ENCODE data around the gene CLCC1.
"Not testable (repeated sequence)": the region's sequence is repeated elsewhere in the genome, so short reads cannot be mapped to it uniquely, and the experiment has no call there.

Gene CLCC1, protein sequence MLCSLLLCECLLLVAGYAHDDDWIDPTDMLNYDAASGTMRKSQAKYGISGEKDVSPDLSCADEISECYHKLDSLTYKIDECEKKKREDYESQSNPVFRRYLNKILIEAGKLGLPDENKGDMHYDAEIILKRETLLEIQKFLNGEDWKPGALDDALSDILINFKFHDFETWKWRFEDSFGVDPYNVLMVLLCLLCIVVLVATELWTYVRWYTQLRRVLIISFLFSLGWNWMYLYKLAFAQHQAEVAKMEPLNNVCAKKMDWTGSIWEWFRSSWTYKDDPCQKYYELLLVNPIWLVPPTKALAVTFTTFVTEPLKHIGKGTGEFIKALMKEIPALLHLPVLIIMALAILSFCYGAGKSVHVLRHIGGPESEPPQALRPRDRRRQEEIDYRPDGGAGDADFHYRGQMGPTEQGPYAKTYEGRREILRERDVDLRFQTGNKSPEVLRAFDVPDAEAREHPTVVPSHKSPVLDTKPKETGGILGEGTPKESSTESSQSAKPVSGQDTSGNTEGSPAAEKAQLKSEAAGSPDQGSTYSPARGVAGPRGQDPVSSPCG

DNA sequence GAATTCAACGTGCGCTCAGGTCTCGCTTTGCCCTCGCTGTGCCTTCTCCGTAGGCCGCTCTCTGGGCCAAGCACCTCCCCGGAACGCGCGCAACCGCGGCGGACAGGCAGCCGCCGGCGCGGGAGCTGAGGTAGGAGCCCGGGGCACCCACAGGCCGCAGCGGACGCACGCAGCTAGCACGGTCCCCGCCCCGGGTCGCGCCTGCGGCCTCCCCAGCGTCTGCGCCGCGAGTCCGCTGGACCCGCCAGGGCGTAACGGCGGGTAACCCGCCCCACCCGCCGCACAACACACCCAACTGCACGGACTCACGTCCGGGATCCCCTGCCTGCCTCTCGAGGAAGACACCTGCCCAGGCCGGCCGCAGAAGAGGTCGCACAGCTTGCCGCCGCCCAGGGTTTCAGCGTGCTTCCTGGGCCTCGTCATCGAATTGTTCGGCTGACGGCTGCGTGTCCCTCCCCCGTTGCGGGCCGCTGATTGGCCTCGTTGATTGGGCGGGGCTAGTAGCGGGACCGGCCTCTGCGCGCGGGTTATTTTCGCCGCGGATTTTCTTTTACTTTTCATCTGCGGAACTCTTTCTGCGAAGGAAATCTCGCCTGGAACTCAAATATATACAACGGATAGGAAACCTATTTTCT, at the start of gene CLCC1:
Gene CLCC1, minus strand, starts transcription at position 433 of the 635 bp plus-strand sequence. CDS start 13,047 bp downstream, outside the sequence.
- DNase-seq: peak; percentile 66

DNA sequence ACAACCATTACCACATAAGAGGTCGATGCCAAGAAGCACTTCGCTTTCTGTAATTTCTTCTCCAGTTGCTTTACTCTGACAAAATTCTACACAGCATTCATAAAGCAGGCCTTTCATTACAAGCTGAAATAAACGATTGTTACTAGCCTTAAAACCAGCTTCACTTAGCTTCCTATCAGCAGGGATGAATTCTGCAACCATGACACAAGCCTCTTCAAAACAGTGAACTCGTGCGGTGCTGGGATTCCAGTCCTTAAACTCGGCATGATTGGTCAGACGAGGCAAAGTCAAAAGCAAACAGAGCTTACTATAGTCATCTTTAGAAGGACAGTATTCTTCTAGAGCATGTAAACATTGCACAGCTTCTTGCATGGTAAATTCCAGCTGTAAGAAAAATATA, 48.1 kb upstream of the CLCC1 start:
- no peak for DNase-seq

DNA sequence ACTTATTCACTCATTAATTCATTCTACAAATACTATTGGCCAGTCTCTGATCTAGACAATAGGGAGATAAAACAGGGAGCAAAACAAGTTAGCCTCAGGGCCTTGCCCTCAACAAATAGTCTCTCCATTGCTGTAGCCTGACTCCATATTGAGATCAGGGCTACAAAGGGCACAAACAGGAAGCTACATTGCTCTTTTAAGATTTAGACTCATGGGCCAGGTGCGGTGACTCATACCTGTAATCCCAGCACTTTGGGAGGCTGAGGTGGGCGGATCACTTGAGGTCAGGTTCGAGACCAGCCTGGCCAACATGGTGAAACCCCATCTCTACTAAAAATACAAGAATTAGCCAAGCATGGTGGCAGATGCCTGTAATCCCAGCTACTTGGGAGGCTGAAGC, 33.3 kb upstream of the CLCC1 start:
- DNase-seq: not testable (repeated sequence)

DNA sequence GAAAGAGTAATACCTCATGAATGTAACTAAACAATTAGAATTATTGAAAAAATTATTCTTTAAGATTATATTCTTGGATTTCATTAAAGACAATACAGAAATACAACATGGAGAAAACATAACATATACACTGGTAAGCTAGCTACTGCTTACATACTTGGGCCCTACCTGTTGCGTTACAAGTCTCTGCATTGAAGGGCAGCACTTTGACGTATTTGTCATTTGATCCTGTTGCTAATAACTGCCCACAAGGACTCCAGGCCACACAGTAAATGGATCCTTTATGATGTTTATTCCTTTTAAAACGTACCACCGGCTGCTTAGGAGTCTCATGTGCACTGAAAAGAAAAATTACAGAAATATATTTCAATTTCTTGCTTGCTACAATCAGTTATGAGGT, 19.8 kb upstream of the CLCC1 start:
- DNase-seq: no peak

DNA sequence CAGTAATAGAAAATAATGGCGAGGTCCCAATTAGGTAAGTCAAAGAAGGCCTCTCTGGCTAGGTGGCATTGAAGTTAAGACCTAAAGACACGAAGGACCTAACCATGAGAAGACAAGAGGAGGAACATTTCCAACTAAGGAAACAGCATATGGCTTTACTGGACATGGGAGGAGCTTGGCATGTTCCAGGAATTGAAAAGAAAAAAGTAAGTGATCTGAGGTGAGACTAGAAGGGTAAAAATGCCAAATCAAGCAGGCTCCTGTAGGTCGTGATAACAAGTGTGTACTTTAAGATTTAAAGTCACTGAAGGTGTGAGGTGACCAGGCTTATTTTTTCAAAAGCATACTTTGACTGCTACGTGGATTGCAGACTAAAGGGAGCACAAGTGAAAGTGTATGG, 13.4 kb upstream of the CLCC1 start:
- DNase-seq: no peak

DNA sequence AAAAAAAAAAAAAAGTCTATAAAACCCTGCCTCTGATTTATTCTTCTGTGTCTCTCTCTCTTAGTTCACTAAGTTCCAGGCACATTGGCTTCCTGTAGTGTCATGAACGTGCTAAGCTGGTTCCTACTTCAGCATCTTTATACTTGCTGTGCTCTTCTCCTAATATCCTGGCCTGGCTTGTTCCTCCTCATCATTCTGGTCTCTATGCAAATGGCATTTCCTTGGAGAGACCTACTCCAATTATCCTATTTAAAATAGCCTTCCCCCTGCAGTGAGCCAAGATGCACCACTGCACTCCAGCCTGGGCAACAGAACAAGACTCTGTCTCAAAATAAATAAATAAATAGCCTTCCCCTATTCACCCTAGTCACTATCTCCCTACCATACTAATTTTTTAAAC, 9.7 kb upstream of the CLCC1 start:
- DNase-seq: no peak

DNA sequence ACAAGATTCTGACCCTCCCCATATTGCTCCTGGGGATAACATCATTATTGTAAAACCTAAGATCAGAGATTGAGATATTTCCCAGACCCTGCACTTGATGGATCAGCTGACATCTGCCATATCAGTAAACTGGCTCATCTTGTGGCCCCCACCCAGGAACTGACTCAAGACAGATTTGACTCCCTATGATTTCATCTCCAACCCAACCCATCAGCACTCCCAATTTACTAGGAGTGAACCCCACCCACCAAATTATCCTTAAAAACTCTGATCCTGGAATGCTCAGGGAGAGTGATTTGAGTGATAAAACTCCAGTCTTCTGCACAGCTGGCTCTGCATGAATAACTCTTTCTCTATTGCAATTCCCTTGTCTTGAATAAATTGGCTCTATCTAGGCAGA, 6.1 kb upstream of the CLCC1 start:
- DNase-seq: no peak

DNA sequence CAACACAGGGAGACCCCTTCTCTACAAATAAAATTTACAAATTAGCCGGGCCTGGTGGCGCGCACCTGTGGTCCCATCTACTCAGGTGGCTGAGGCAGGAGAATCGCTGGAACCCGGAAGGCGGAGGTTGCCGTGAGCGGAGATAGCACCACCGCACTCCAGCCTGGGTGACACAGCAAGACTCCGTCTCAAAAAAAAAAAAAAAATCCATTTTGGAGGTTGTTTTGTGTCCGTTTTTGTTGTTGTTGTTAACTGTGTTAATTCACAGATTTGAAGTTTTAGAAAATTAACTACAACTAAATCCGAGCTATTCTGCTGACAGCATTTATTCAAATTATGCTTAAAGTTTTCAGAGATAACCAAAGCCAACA, 618 bp downstream of the CLCC1 start:
- DNase-seq: no peak

DNA sequence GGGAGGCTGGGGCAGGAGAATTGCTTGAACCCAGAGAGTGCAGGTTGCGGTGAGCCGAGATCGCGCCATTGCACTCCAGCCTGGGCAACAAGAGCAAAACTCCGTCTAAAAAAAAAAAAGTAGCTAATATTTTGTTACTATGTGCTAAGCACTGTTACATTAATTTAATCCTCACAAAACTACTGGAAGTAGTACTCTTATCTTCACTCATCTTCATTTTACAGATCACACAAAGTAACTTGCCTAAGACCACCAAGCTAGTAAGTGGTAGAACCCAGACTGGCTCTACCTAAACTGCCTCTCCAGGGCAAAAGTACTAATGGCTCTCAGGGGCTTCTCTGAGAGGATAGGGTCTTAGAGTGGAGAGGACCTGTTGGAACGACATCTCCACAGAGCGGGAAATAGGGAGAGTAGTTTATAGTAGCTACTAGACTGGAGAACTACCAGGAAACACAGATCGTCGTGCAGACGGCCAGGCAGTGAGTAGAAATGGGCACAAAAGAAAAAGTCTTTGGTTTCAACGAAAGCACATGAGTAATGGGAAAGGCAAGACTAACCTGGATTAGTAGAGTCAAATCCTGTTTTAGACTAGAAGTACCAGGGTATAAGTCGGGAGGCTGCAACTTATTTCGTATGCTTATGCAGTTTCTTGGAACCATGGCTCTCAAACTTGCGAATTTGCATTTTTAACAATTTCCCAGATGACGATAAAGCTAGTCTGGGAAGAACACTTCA, 1.4 kb downstream of the CLCC1 start:
- no peak for DNase-seq

DNA sequence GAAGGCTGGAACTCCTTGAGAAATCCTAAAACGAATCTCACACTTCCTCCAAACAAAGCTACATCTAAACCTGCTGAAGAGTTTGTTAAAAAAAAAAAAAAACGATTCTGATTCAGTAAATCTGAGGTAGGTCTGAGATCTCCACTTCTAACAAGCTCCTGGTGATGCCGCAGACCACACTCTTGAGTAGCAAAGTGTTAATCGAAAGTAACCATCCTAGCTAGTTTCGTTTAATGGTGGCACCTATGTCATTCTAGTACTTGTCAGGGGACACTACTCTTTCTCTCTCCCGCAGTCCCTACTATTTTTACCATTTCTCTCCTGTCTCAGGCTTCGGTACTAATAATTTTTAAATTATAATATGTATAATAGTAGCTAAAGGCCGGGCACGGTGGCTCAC, 2.1 kb downstream of the CLCC1 start:
- no peak for DNase-seq

DNA sequence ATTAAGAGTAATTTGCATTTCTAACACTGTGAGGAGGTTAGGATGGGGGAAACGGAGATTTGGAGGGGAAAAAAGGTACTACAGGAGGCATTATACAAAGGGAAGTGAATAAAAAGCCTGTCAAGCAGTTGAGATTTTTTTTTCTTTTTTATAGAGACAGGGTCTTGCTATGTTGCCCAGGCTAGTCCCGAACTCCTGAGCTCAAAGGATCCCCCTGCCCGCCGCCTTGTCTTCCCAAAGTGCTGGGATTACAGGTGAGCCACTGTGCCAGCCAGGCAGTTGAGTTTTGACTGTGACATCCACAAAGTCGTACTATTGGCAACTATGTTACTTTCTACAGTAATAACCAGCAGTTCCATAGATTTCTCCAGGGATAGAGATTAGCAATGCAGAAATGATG, 2.6 kb downstream of the CLCC1 start:
- DNase-seq: no peak

DNA sequence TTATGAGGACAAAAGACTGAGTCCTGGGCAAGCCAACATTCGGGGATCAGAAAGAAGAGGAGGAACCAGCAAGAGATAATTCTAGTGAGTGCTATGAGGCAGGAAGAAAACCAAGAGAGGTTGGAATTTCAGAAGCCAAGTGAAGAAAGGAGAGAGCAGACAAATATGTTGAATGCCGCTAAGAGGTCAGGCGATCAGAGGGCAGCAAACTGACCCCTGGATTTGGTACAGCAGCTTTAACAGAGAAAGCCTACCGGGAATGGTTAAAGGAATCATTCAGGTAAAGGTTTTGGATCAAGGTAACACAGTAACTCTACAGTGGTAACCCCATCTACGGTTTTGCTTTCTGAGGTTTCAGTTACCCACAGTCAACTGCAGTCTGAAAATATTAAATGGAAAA, 5.4 kb downstream of the CLCC1 start:
- DNase-seq: no peak

DNA sequence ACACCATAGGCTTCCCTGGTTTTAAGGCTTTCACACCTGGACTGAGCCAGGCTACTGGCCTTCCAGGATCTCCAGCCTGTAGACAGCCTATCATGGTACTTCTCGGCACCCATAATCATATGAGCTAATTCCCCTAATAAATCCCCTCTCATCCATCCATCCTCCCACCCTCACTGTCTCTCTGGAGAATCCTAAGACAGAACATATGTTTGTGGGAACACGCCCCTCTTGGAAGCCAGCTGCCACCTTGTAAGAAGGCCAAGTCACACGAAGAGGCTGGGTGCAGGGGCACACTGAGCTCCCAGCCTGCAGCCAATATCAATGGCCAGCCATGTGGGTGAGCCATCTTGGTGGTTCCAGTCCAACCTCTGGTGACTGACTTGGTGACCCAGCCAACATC, 7.4 kb downstream of the CLCC1 start:
- DNase-seq: no peak

DNA sequence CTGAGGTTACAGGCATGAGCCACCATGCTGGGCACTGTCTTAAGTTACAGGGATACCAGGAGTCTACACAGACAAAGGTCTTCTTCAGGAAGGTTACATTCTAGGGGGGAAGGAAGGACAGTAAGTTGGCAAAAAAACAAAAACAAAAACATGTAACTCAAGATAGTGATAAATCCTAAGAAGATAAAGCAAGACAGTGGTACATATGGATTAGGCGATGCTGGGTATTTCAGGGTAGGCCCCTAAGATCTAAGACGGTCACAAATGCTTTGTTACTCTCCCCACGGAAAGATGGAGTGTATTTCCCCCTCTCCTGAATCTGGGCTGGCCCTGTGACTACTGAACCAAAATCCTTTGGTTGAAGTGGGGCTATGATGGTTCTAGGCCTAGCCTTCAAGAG, 8.2 kb downstream of the CLCC1 start:
- DNase-seq: no peak

DNA sequence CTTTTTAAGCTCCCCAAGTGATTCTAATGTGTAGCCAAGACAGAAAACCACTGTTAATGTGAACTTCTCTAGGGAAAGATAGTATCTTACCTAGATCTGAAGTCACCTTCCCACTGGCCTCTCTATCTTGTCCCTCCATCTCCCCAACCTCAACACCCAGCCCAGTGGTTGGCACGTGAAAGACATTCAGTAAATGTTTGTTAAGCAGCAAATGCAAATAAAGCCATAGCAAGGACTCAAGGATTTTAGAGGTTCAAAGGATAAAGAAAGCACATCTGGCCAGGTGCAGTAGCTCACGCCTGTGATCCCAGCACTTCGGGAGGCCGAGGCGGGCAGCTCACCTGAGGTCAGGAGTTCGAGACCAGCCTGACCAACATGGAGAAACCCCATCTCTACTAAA, 9.8 kb downstream of the CLCC1 start:
- DNase-seq: no peak

DNA sequence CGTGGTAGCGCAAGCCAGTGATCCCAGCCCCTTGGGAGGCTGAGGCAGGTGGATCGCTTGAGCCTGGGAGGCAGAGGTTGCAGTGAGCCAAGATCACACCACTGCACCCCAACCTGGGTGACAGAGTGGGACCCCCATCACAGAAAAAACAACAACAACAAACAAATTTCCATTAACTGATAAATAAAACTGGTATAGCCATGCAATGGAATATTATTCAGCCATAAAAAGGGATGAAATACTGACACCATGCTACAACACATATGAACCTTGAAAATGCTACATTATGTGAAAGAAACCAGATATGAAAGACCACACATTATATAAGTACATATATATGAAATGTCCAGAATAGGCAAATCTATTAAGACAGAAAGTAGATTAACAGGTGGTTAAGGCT, 12.0 kb downstream of the CLCC1 start:
- DNase-seq: no peak

DNA sequence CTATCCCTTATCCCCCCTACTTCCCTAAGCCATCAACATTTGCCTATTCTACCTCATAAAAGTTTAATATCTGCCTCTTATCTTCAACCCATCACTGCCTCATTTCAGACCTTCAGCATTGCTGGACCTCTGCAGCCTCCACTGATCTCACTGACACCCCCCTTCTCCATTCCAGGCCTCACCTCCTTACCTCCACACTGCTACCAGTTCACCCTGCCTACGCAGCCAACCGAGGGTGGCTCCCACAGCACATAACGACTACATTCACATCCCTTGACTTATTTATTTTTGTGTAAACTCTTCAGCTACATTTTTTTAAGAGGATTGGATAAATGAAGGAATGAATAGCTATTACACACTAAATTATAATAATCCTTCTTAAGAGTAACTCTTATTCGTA, 14.2 kb downstream of the CLCC1 start:
- DNase-seq: no peak

DNA sequence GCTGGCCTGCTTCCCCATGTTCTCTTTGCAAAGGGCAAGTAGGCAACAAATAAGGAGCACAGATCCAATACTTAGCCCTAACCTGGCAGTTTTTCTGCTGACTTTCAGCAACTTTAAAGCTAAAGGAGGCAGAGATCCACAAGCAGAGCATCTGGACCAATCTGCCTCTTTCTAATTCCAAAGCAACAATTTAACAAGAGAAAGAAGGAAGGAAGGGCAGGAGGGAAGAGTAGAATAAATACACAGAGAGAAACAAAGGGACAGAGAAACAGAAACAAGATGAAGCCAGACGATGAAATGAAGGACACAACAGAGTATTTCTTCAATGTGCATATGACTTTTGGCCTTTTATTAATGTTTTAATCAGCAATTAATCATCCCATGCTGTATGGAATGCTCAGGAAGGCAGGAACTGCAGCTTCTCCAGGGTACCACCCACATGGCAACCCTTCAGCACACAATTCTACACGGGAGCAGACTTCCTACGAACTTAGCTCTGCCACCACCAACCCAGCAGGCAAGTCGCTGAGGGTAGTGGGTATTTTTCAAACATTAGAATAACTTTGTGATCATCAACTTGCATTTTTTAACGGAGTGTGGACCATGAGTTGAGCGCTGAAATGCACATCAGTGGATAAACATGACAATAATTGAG, 15.3 kb downstream of the CLCC1 start:
- no peak for DNase-seq

DNA sequence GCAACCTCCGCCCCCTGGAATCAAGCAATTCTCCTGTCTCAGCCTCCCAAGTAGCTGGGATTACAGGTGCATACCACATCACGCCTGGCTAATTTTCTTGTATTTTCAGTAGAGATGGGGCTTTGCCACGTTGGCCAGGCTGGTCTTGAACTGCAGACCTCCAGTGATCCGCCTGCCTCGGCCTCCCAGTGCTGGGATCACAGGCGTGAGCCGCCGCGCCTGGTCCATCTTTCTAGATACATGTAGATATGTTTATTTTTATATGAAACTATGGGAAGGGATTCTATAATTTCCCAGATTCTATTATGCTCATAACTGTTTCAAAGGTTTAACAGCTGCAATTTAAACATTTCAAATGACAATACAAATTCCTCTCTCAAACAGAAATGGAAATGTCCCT, 27.1 kb downstream of the CLCC1 start:
- DNase-seq: no peak

DNA sequence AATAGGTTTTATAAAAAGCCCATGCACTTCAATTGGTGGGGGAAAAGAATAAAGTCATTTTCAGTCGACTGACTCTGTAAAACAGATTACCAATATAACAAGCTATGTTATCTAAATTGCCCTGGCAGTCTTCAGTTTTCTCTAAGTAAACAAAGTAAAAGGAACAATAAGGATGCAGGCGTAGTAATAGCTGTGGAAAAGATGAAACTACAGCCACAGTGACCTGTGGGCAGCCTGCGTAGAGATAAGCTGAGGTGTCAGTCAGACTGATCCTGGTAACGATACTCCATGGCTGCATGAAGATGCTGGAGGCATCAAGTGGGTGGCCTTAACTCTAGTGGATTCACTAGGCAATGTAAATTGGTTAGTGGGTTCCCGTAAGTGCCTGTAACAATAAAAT, 29.3 kb downstream of the CLCC1 start:
- no peak for DNase-seq

DNA sequence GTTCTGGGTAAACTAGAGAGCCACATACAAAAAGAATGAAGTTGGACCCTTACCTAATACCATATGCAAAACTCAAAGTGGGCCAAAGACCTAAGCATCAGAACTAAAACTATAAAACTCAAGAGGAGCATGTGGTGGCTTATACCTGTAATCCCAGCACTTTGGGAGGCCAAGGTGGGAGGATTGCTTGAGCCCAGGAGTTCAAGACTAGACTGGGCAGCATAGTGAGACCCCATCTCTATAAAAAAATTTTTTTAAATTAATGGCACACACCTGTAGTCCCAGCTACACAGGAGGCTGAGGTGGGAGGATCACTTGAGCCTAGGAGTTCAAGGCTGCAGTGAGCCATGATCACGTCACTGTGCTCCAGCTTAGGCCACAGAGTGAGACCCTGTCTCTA, 35.7 kb downstream of the CLCC1 start:
- DNase-seq: not testable (repeated sequence)

DNA sequence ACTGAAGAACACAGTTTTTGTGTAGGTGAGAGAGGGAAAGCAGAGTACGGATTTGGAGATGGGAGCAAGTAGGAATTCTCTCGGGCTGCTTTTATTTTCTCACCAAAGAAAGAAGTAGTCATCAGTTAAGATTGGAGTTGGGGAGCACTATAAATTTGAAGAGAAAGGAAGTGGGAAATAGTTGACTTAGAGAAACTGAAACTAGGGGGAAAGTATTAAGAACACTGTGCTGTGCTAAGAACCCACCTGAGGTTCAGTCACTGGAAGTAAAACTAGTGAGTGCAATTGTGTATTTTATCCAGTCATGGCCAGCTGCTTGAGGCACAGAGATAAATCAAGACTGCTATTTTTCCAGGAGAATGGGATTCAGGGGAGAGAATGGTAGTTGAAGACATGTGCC, 37.4 kb downstream of the CLCC1 start:
- no peak for DNase-seq

DNA sequence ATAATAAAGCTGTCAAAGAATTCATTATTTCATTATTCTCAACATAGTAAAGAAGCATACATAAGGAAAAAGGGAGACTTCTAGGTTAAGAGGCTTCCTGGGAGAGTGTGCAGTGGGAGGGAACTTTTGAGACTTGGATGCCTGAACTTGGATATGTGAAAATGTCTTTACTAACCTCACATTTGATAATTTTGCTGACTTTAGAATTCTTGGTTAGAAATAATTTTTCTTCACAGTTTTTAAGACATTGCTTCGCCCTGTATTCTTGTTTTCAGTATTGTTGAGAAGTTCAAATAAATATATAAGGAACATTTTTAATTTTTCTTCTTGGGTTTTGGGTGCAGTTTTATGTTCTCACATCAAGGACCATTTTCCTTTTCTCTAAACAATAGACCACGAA, 46.5 kb downstream of the CLCC1 start:
- DNase-seq: no peak

Measured in NCI-H1694 (cell line).